KMS-11 (cell line): ENCODE results near the gene GXYLT2.

Experiments
- H2AFZ ChIP-seq: fragments of 200-600 bp; sonication (generic); 2 replicates; pipeline ENCODE4 v1.6.1; 2016; ENCODE audit warnings: antibody characterized with exemption, mixed run types, low read depth
- H3K27ac ChIP-seq: fragments of 200-600 bp; sonication (generic); 2 replicates; pipeline ENCODE4 v1.6.1; 2016; ENCODE audit warnings: mild to moderate bottlenecking, mixed run types
- H3K27me3 ChIP-seq: fragments of 200-600 bp; sonication (generic); 2 replicates; pipeline ENCODE4 v1.6.1; 2017; ENCODE audit warnings: mild to moderate bottlenecking, low read depth, mixed run types, moderate library complexity; ENCODE audit not compliant: insufficient read depth
- H3K36me3 ChIP-seq: fragments of 200-600 bp; sonication (generic); 2 replicates; pipeline ENCODE4 v1.6.1; 2017; ENCODE audit warnings: mild to moderate bottlenecking, mixed run types; ENCODE audit not compliant: insufficient read depth
- H3K4me1 ChIP-seq: fragments of 200-600 bp; sonication (generic); 2 replicates; pipeline ENCODE4 v1.6.1; 2016; ENCODE audit warnings: mild to moderate bottlenecking, low read depth, mixed run types; ENCODE audit not compliant: poor library complexity, severe bottlenecking
- H3K4me2 ChIP-seq: fragments of 200-600 bp; sonication (generic); 2 replicates; pipeline ENCODE4 v1.7.0; 2016; ENCODE audit warnings: mild to moderate bottlenecking, mixed run types
- H3K4me3 ChIP-seq: fragments of 200-600 bp; sonication (generic); IDR thresholded peaks from 2 replicates; pipeline ENCODE4 v1.6.1; 2017; ENCODE audit warnings: low read depth, low read length, mixed read lengths; ENCODE audit not compliant: insufficient read depth
- H3K79me2 ChIP-seq: fragments of 200-600 bp; sonication (generic); 2 replicates; pipeline ENCODE4 v1.6.1; 2016; ENCODE audit warnings: low read depth, mixed run types; ENCODE audit not compliant: insufficient read depth
- H3K9ac ChIP-seq: fragments of 200-600 bp; sonication (generic); 2 replicates; pipeline ENCODE4 v1.6.1; 2016; ENCODE audit warnings: mild to moderate bottlenecking, mixed run types
- H4K20me1 ChIP-seq: fragments of 200-600 bp; sonication (generic); 2 replicates; pipeline ENCODE4 v1.6.1; 2016; ENCODE audit warnings: mild to moderate bottlenecking, mixed run types; ENCODE audit not compliant: insufficient read depth
- TF ChIP-seq, protein P1 (sequence below): fragments of 200-600 bp; sonication (generic); conservative IDR thresholded peaks from 2 replicates; pipeline ENCODE4 v1.6.1; 2017; ENCODE audit warnings: low read depth, mild to moderate bottlenecking, antibody characterized with exemption, low read length, moderate library complexity, mixed read lengths

The GXYLT2 gene

DNA sequence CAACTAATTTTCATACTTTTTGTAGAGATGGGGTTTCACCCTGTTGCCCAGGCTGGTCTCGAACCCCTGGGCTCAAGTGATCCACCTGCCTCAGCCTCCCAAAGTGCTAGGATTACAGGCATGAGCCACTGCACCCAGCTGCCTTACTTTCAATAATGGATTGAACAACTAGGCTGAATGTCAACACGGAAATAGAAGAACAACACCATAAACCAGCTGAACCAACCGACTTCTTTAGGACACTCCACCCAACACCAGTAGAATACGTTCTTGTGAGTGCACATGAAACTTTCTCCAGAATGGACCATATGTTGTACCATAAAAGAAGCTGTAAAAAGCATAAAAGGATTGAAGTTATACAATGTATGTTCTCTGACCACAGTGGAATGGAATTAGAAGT lies 42.9 kb downstream of the GXYLT2 start:
- H3K36me3 ChIP-seq = no peaks in the 10 kb centered on the region
- no peaks in the 10 kb centered on the region for H3K79me2 ChIP-seq
- H3K9ac ChIP-seq = no peak overlapping the region
- H3K4me3 ChIP-seq = no peak overlapping the region
- no peak overlapping the region for H3K27ac ChIP-seq
- no peak overlapping the region for H3K4me2 ChIP-seq
- TF ChIP-seq, protein P1, sequence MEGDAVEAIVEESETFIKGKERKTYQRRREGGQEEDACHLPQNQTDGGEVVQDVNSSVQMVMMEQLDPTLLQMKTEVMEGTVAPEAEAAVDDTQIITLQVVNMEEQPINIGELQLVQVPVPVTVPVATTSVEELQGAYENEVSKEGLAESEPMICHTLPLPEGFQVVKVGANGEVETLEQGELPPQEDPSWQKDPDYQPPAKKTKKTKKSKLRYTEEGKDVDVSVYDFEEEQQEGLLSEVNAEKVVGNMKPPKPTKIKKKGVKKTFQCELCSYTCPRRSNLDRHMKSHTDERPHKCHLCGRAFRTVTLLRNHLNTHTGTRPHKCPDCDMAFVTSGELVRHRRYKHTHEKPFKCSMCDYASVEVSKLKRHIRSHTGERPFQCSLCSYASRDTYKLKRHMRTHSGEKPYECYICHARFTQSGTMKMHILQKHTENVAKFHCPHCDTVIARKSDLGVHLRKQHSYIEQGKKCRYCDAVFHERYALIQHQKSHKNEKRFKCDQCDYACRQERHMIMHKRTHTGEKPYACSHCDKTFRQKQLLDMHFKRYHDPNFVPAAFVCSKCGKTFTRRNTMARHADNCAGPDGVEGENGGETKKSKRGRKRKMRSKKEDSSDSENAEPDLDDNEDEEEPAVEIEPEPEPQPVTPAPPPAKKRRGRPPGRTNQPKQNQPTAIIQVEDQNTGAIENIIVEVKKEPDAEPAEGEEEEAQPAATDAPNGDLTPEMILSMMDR = no peak
- no peak overlapping the region for H2AFZ ChIP-seq
- no peaks in the 10 kb centered on the region for H3K27me3 ChIP-seq
- no peaks in the 10 kb centered on the region for H4K20me1 ChIP-seq
- H3K4me1 ChIP-seq = no peaks in the 10 kb centered on the region

DNA sequence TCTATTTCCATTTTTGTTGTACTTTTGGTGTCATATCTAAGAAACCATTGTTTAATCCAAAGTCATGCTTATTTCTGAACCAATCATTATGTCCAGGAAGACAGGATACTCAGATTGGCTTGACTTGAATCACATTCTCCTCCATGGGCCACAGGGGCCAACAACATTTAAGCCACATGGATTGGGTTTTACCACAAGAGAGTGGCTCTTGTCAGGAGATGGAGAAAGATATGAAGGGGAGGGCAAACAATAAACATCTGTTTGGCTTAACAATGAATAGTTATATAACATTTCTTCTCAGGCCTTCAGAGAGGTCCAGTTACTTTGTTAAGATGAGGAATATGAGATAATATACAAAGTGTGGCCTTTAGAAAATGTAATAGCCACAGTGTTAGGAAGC lies 44.6 kb downstream of the GXYLT2 start:
- Histone ChIP-seq H3K27ac (no peak overlapping the region), H3K4me3 (no peak overlapping the region), H3K36me3 (no peaks in the 10 kb centered on the region), H3K4me2 (no peak overlapping the region), H4K20me1 (no peaks in the 10 kb centered on the region), H2AFZ (no peak overlapping the region), H3K27me3 (no peaks in the 10 kb centered on the region), H3K9ac (no peak overlapping the region), H3K79me2 (no peaks in the 10 kb centered on the region), H3K4me1 (no peaks in the 10 kb centered on the region)
- TF ChIP-seq, protein P1 = no peak

- Histone ChIP-seq H3K27me3 (no peaks in the 10 kb centered on the region), H3K4me1 (no peaks in the 10 kb centered on the region), H2AFZ (peak overlapping the region; percentile 39), H3K4me2 (no peak overlapping the region), H4K20me1 (no peaks in the 10 kb centered on the region), H3K79me2 (no peaks in the 10 kb centered on the region), H3K9ac (no peak overlapping the region), H3K36me3 (no peaks in the 10 kb centered on the region), H3K4me3 (no peak overlapping the region), H3K27ac (no peak overlapping the region)
- TF ChIP-seq, protein P1 = peak; percentile 49
Measured at GRCh38 chr3:72938471-72939265, 50.8 kb downstream of the GXYLT2 start.

GRCh38 chr3:72941245-72941644 lies 53.4 kb downstream of the GXYLT2 start:
- Histone ChIP-seq H3K4me2 (no peak overlapping the region), H3K4me1 (no peaks in the 10 kb centered on the region), H3K79me2 (no peaks in the 10 kb centered on the region), H3K9ac (no peak overlapping the region), H4K20me1 (no peaks in the 10 kb centered on the region), H3K4me3 (no peak overlapping the region), H3K27me3 (no peaks in the 10 kb centered on the region), H3K36me3 (no peaks in the 10 kb centered on the region), H2AFZ (no peak overlapping the region), H3K27ac (no peak overlapping the region)
- TF ChIP-seq, protein P1 = no peak
